GM23338 (cell line): ENCODE data around the gene CCNI2.
A peak's percentile ranks its signal among the peaks of the same experiment; 100 is the strongest.

ENCODE experiments used
- CTCF ChIP-seq, 2 experiments: fragments of 200-600 bp in 1 of 2; sonication (generic) in 1 of 2; conservative IDR thresholded peaks; 2 replicates each; pipeline versions ENCODE4 v1.5.1 to v1.6.1; 2016 to 2017; ENCODE audit warnings: antibody characterized with exemption in 2 of 2, low read depth in 2 of 2, mild to moderate bottlenecking in 2 of 2, moderate library complexity in 1 of 2
- EZH2phosphoT487 ChIP-seq: fragments of 200-600 bp; sonication (generic); IDR thresholded peaks from one replicate; pipeline ENCODE4 v1.8.1; 2018; ENCODE audit warnings: antibody characterized with exemption; ENCODE audit not compliant: unreplicated experiment
- JUNB ChIP-seq: IDR thresholded peaks from one replicate; pipeline ENCODE4 v1.6.1; 2016; ENCODE audit warnings: antibody characterized with exemption; ENCODE audit not compliant: unreplicated experiment
- POLR2AphosphoS5 ChIP-seq: IDR thresholded peaks from 2 replicates; pipeline ENCODE4 v1.6.1; 2016; ENCODE audit warnings: antibody characterized with exemption, low read depth
- REST ChIP-seq: IDR thresholded peaks from one replicate; pipeline ENCODE4 v1.6.1; 2018; ENCODE audit warnings: antibody characterized with exemption; ENCODE audit not compliant: unreplicated experiment
- ZNF114 ChIP-seq: fragments of 250-450 bp; sonication (Bioruptor Pico); IDR thresholded peaks from 2 replicates; pipeline ENCODE4 v1.5.0; 2020; ENCODE audit warnings: mild to moderate bottlenecking, moderate library complexity
- ZNF331 ChIP-seq: fragments of 250-450 bp; sonication (Bioruptor Pico); IDR thresholded peaks from 2 replicates; pipeline ENCODE4 v1.5.0; 2020; ENCODE audit warnings: low read depth, mild to moderate bottlenecking, moderate library complexity
- ZNF462 ChIP-seq: fragments of 250-450 bp; sonication (Bioruptor Pico); IDR thresholded peaks from 2 replicates; pipeline ENCODE4 v1.5.0; 2020; ENCODE audit warnings: mild to moderate bottlenecking, moderate library complexity

DNA sequence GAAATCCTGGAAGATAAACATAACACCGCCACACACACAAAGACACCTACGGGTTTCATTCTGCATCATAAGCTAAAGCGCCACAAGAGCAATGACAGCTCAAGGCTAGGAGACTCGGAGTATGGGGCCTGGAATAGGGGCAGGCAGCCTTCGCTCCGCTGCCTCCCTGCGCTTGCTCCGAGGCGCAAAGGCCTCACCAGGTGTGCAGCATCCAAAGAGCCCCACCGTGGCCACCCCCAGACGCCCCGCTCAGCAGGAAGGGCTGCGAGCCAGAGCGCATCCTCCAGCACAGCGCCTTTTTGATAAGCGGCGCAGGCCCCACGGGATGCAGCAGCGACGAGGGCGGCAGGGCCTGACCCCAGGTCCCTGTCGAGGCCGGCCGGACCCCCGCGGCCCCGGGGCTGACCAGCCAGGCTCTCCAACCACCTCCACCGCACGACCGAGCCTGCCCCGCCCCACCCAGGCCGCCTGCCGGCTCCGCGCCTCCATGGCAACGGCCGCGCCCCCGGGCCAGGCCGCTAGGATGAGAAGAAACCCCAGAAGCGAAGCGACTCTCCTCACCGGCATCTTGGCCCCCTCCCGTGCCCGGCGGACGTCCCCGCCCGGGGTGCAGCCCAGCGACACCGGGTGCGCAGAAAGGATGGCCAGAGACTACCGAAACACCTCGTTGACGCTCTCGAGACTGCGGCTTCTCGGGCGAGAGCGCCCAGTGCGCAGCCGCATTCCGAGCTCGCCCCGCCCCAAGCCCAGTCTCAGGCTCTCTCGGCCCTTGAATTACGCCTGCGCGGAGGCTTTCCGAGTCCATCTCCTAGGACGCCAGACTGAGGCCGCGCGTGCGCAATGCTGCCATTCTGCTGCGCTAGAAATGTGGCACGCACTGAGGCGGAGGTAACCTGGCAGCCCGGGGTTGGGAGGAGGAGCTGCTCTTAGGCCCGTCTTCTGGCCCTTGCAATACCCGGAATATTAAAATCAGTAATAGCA lies 10.1 kb upstream of the CCNI2 start, which contains the start of gene KIF3A:
- TF ChIP-seq POLR2AphosphoS5 (peak; percentile 88), CTCF (conservative IDR thresholded peaks at IDR 0.05; ENCODE audit: low read depth in 2 of 2) (no peak), JUNB (no peak), ZNF462 (no peak), REST (no peak), EZH2phosphoT487 (no peak), ZNF331 (no peak), ZNF114 (CRISPR knock-in tag) (no peak)
